Measurements from ENCODE around the gene CCDC85B.

CCDC85B gene

DNA sequence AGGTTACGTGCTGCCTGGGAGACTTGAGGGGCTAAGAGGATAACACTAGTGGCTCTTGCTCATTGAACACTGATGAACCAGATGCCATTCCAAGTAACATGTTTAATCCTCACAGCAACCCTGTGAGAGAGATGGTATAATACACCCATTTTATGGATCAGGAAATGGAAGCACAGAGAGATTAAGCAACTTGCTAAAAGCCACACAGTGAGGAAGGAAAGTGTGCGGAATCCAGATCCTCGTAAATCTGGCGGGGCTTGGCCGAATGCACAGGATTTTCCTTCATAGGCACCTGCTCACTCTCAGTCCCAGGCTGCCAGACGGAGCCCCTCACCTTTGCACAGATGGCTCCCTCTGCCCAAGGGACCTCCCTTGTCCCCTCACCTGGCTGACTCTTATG, 17.4 kb downstream of the CCDC85B start:
- no peak for DNase-seq (ENCODE audit: low read depth in 3 of 3)

DNA sequence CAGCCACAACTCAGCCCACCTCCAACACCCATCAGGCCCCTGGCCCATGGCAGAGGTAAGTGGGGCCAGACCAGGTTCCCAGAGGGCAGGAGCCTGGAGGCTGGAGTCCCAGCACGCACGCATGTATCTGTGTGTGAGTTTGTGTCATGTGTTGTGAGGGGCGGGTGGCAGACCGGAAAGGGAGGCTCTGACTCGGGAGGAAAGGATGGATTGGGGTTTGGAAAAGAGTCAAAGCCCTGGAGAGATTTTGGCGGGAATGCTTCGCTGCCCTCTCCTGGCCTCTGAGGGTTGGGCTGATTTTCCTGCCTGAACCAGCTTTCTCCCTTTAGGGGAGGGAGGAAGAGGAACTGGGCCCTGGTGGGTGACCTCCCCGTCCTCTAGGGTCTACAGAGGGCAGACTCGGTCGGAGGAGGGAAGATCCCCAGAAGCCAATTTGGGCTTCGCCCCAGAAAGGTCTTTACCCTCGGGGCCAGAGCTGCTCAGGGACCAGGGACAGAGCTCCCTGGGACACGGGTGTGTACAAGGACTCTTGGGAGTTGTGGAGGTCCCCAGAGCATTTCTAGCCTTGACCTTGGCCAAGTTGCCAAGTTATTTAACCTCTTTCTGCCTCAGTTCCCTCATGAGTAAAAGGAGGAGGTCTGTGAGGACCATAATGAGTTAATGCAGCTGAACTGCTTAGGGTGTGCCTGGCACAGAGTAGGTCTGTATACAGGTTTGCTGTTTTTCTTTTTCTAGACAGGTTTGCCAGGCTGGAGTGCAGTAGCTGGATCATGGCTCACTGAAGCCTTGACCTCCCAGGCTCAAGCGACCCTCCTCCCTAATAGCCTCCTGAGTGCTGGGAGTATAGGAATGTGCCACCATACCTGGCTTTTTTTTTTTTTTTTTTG, 21.5 kb downstream of the CCDC85B start:
- no peak for DNase-seq (ENCODE audit: low read depth in 3 of 3)

DNA sequence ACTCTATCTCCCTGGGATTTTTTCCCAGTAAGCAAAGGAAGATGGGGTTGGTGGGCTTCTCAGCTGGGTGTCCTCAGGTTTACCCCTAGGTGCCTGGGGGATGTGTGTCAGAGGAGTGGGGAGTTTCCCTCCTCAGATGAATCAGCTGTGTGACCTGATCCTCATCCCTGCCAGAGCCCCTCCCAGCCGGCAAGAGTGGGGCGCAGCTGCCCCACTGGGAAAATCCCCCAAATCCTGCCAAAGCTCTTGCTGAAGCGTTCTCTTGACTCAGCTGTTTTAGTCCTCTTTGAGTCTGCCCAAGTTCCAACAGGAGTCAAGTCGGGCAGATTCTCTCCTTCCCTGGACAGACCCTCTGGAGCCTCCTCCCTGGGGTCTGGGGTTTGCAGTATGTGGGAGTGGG, 22.4 kb downstream of the CCDC85B start:
- DNase-seq (ENCODE audit: low read depth in 3 of 3): no peak

GRCh38 chr11:65915101-65915820, 24.8 kb downstream of the CCDC85B start:
- DNase-seq (ENCODE audit: low read depth in 3 of 3): no peak

DNA sequence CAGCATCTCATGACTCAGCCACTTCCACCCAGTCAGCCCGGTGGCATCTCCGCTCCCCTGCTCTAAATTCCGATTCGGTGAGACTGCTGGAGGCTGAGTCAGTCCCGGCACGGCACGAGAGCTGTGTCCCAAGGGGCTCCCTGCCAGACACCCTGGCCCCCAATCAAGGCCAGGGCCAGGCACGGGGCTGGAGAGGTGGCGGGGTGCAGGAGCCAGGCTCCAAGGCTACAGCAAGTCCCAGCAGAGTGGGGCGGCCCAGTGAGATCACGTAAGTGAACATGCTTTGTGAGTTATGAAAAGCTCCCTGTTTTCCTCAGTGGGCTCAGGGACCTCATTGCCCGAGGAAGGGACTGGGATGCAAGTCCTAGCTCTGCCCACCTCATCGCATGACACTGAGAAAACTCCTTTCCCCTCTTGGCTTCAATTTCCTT, 25.4 kb downstream of the CCDC85B start:
- DNase-seq (ENCODE audit: low read depth in 3 of 3): no peak

GRCh38 chr11:65916391-65916790, 25.9 kb downstream of the CCDC85B start:
- DNase-seq (ENCODE audit: low read depth in 3 of 3): no peak

GRCh38 chr11:65917077-65917433, 26.6 kb downstream of the CCDC85B start:
- DNase-seq (ENCODE audit: low read depth in 3 of 3): no peak

DNA sequence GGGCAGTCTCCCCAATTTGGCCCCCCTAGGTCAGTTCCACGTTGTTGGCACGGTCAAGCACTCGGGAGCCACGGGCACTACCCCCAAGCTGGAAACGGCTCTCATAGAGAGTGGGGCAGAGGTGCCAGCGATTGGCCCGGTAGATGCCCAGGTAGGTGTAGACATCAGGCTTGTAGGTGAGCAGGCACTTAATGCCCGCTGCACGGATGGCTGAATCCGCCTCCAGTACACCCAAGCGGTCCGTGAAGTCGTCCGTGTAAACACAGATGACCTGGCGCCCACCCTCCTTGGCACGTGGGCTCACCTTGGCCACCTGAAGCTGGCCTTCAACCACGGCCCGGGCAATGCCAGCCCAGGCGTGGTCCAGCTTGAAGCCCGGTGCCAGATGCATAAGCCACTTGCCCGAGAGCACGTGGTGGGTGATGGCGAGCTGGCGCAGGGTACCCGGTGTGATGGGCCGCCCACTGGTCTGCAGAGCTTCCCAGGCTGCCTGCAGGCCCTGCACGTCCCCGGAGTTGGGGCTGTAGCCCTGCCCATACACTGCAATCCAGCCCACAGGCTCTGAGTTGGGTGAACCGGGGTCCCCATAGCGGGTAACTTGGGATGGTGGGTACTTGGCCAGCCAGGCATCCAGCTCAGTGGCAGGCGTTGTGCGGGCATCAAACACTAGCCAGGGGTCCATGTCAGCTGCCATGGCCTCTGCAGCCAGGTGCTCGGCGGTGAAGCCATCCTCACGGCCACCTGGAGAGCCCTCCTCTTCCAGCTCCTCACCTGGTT, 27.1 kb downstream of the CCDC85B start:
- no peak for DNase-seq (ENCODE audit: low read depth in 3 of 3)

DNA sequence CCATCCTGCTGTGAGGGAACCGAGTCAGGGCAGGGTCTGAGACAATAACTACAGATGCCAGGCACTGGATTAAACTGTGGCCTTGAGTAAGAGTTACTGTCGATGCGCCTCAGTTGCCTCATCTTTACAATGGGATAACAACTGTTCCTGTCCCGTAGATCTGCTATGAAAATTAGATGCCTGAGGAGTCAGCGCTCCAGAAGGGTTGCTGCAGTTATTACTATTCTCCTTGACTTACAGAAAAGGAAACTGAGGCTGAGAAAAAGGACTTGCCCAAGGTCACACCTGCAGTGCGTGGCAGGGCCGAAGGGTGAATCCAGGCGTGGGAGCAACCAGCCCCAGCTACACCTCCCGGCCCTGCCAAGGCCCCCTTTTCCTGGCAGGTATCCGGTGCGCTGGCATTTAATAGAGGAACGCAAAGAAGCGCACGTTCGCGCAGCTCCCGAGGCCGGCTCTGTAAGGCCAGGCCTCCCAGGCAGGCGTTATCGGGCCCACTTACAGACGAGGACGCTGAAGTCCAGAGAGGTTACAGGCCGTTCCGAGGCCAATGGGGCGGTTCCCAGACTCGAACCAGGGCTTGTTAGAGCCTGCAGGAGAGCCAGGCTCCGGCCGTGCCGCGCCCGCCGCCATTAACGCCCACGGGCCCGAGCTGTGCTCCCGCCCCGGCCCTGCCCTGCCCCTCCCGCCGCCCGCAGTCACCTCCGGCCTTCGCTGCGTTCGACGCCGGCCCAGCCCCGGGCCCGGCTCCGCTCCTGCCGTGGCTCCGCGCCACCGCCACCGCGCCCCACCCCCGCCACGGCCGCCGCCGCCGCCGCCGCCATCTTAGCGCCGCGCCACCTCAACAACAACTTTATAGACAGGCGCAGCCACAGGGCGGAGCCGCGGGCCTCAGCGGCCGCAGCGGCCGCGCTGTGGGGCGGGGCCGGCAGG, 28.0 kb downstream of the CCDC85B start, which contains the start of gene C11orf68:
Gene C11orf68 (minus strand): TSS at position 852 of the 930 bp plus-strand sequence. CDS start 31 bp downstream, at position 821.
- no peak for DNase-seq (ENCODE audit: low read depth in 3 of 3)

GRCh38 chr11:65919141-65919572, 28.7 kb downstream of the CCDC85B start, which contains the start of gene DRAP1:
Gene DRAP1, plus strand, starts transcription at chr11:65919426. Its CDS starts 76 bp downstream, at chr11:65919502.
- DNase-seq (ENCODE audit: low read depth in 3 of 3): peak; percentile 99

- DNase-seq (ENCODE audit: low read depth in 3 of 3): peak in 2 of 3 experiments; percentile 41 to 56
Observed at GRCh38 chr11:65919573-65920371, 29.3 kb downstream of the CCDC85B start.

DNA sequence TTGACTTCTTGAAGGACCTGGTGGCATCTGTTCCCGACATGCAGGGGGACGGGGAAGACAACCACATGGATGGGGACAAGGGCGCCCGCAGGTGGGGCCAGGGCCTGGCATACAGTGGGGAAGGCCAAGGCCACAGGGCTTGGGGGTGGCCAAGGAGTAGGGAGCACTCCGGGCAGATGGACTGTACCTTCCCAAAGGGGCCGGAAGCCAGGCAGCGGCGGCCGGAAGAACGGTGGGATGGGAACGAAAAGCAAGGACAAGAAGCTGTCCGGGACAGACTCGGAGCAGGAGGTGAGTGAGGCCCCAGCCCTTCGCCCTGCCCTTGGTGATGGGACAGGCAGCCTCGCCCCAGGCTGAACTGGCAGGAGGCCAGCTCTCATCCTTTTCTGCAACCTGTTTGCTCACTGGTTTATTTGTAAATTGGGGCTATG, 29.9 kb downstream of the CCDC85B start:
- DNase-seq (ENCODE audit: low read depth in 3 of 3): no peak

DNA sequence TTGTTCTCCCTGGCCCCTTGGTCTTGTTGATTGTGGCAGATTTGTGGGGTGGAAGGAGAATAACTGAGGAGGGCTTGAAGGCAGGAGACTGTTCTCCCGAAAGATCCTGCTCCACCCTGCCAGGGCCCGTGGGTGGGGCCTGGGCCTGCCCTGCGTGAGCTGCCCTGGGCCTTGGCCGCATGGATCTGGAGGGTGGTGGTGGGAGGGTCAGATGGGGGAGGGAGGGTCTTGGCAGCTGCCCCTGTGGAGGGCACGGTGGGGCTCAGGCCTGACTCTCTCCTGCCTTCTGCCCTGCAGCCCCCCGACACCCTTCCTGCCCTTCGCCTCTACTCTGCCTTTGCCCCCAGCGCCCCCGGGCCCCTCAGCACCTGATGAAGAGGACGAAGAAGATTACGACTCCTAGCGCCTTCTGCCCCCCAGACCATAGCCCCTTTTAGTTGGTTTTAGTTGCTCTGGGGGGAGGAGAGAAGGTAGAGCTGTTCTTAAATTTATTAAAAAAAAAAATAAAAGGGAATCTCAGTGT, 30.6 kb downstream of the CCDC85B start:
- DNase-seq (ENCODE audit: low read depth in 3 of 3): no peak

- DNase-seq (ENCODE audit: low read depth in 3 of 3): no peak
Observed at GRCh38 chr11:65921876-65922275, 31.4 kb downstream of the CCDC85B start.

GRCh38 chr11:65922565-65922964, 32.1 kb downstream of the CCDC85B start:
- DNase-seq (ENCODE audit: low read depth in 3 of 3): no peak

GRCh38 chr11:65925397-65925796, 34.9 kb downstream of the CCDC85B start:
- DNase-seq (ENCODE audit: low read depth in 3 of 3): no peak

- peak; percentile 34 to 64 (median 54) for DNase-seq (ENCODE audit: low read depth in 3 of 3)
Observed at GRCh38 chr11:65927904-65928397, 37.5 kb downstream of the CCDC85B start.

GRCh38 chr11:65928667-65929066, 38.2 kb downstream of the CCDC85B start:
- DNase-seq (ENCODE audit: low read depth in 3 of 3): no peak

DNA sequence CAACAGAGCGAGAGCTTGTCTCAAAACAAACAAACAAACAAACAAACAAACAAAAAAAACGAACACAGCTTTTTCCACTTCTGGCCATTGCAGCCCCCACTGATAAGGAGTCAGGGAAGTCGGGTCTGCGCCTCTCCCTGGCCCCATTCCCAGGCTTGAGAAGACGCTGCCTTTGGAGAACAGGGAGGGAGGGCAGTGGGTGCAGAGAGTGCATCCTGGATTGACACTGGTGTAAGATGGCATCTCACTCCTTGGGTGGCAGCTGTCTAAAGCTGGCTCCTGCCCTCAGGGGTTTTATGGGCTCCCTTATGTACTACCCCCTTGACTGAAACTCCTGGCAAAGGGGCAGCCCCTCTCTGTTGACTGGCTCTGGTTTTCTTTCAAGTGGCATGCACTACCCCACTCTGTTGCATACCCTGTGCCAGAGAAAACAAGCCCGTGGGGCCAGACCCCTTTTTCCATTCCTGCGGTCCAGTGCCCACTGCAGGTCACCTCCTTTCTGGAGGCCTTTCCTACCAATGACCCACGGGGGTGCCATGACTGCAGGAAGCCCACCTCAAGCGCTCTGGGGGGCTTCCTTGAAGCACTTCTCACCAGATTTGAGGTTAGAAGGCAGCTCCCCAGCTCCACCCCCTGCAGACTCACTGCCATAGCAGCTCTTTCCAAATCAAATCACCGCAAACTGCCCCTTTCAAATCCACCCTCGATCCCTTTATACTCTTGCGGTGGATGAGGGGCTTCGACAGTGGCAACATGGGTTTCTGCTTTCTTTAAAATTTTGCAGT, 41.5 kb downstream of the CCDC85B start:
- DNase-seq (ENCODE audit: low read depth in 3 of 3): no peak

Measured in stimulated activated CD4-positive, alpha-beta T cell treated with anti-CD3 and anti-CD28 coated beads, TNF-alpha, amount 100 ng/mL, for 4 hours (primary cell).